HG03378 (cell line): ENCODE results near the gene CCSER2.
"Not testable (repeated sequence)": the region's sequence is repeated elsewhere in the genome, so short reads cannot be mapped to it uniquely, and the experiment has no call there.

Experiments used
- ATAC-seq: cut with Tn5 transposase; IDR thresholded peaks from one replicate; pipeline ENCODE4 v1.9.1; 2021; ENCODE audit warnings: mild to moderate bottlenecking, moderate library complexity; ENCODE audit not compliant: unreplicated experiment

The CCSER2 gene

GRCh38 chr10:84312816-84313215 is 15.6 kb upstream of the CCSER2 start:
- ATAC-seq, result no peak

GRCh38 chr10:84314275-84314674 is 14.1 kb upstream of the CCSER2 start:
- no peak for ATAC-seq

GRCh38 chr10:84317174-84317573 is 11.2 kb upstream of the CCSER2 start:
- peak; percentile 69 for ATAC-seq

GRCh38 chr10:84321902-84322301 is 6.5 kb upstream of the CCSER2 start:
- ATAC-seq, result no peak

GRCh38 chr10:84323566-84323965 is 4.8 kb upstream of the CCSER2 start:
- ATAC-seq, result not testable (repeated sequence)

- not testable (repeated sequence) for ATAC-seq
Measured at GRCh38 chr10:84326995-84327394, 1.4 kb upstream of the CCSER2 start.

- peak; percentile 26 for ATAC-seq
Measured at GRCh38 chr10:84329196-84329611, 815 bp downstream of the CCSER2 start.

GRCh38 chr10:84329986-84330651 is 1.7 kb downstream of the CCSER2 start:
- peak; percentile 79 for ATAC-seq

GRCh38 chr10:84331091-84331490 is 2.7 kb downstream of the CCSER2 start:
- no peak for ATAC-seq

GRCh38 chr10:84333864-84334451 is 5.6 kb downstream of the CCSER2 start:
- peak; percentile 41 for ATAC-seq

GRCh38 chr10:84334811-84335210 is 6.4 kb downstream of the CCSER2 start:
- no peak for ATAC-seq

- no peak for ATAC-seq
Measured at GRCh38 chr10:84335516-84335915, 7.1 kb downstream of the CCSER2 start.

GRCh38 chr10:84336406-84337090 is 8.2 kb downstream of the CCSER2 start:
- ATAC-seq, result no peak

GRCh38 chr10:84337199-84337598 is 8.8 kb downstream of the CCSER2 start:
- ATAC-seq, result no peak

- ATAC-seq, result no peak
Measured at GRCh38 chr10:84339025-84339424, 10.6 kb downstream of the CCSER2 start.

GRCh38 chr10:84340187-84340586 is 11.8 kb downstream of the CCSER2 start:
- ATAC-seq, result no peak

GRCh38 chr10:84340632-84341537 is 12.5 kb downstream of the CCSER2 start:
- ATAC-seq, result no peak

GRCh38 chr10:84341538-84341856 is 13.1 kb downstream of the CCSER2 start:
- no peak for ATAC-seq

- no peak for ATAC-seq
Measured at GRCh38 chr10:84341983-84342382, 13.6 kb downstream of the CCSER2 start.

- no peak for ATAC-seq
Measured at GRCh38 chr10:84342584-84342983, 14.2 kb downstream of the CCSER2 start.

GRCh38 chr10:84343831-84344230 is 15.4 kb downstream of the CCSER2 start:
- ATAC-seq, result no peak
